ENCODE measurements around the gene EXOC3L1.
A peak's percentile ranks its signal among the peaks of the same experiment; 100 is the strongest.

The EXOC3L1 gene

DNA sequence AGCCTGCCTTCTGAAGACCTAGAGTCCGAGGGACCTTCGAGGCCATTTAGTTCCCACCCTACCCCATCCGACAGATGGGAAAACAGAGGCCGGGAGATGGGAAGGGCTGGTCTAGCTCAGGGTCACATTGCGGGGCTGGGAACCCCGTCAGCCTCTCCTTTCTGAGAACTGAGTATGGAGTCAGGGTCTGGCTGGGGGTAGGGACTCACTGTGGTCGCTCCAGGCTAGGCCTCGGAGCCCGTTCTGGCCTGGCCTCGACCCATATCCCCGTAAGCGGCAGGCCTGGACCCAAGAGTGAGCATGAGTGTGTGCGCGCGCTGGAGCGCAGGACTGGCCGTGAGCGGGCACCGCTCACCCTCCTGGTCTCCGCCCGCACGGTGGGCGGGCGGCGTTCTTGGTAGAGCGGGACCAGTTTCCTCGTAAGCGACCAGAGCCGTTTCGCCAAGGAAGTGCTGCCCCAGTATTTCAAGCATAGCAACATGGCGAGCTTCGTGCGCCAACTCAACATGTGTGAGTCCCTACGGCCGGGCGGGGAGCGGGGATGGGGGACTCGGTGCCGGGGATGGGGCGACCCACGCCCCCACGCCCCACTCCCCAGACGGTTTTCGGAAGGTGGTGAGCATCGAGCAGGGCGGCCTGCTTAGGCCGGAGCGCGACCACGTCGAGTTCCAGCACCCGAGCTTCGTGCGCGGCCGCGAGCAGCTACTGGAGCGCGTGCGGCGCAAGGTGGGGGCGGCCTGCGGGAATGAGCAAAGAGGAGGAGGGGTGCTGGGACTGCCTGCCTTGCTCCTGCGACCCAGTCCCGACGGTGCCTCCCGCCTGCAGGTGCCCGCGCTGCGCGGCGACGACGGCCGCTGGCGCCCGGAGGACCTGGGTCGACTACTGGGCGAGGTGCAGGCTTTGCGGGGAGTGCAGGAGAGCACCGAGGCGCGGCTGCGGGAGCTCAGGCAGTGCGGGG, 24.5 kb downstream of the EXOC3L1 start:
- DNase-seq (ENCODE audit: low read depth in 2 of 2), result no peak

DNA sequence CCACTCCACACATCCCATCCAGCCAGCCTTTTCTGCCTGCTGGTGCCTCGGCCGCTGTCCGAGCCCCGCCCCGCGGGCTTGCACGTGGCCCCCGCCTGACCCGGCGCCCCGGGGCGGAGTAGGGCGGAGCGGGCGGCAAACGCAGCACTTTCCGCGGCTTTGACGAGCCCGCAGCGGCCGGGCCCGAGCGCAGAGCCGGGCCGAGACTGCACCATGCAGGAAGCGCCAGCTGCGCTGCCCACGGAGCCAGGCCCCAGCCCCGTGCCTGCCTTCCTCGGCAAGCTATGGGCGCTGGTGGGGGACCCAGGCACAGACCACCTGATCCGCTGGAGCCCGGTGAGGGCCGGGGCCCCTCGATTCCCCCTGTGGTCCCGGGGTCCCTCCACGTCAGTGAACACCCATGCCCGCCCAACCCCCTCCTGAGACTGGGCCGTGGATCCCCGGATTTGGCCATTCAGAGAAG, 25.3 kb downstream of the EXOC3L1 start, which contains the start of gene HSF4:
TSS of gene HSF4 (plus strand) at position 147 of the 463 bp plus-strand sequence. CDS start at position 214, 67 bp downstream.
- DNase-seq (ENCODE audit: low read depth in 2 of 2), result no peak

- no peak for DNase-seq (ENCODE audit: low read depth in 2 of 2)
Observed at GRCh38 chr16:67163999-67164558, 25.9 kb downstream of the EXOC3L1 start.

GRCh38 chr16:67163164-67163998, 26.6 kb downstream of the EXOC3L1 start:
- no peak for DNase-seq (ENCODE audit: low read depth in 2 of 2)

DNA sequence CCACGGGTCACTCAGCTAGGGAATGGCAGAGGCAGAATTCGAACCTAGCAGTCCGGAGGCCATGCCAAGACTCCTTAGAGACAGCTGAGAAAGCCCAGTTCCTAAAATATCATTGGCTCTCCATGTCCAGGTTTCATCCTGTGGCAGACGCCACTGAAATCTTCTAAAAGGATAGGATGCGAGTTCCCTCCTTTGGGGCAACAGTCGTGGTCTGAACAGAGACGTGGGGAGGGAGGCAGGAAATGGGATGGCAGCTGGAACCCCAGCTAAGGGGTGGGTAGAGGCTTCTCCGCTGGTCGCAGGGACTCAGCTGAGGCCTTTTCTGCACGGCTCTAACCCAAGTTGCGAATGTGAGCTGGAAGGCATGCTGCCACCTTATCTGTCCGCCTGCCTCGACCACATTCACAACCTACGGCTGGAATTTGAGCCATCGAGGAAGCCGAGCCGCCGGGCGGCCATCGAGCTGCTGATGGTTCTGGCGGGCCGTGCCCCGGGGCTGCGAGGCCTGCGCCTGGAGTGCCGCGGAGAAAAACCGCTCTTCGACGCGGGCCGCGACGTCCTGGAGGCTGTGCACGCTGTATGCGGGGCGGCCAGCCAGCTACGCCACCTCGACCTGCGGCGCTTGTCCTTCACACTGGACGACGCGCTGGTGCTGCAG, 27.3 kb downstream of the EXOC3L1 start:
- DNase-seq (ENCODE audit: low read depth in 2 of 2), result no peak

DNA sequence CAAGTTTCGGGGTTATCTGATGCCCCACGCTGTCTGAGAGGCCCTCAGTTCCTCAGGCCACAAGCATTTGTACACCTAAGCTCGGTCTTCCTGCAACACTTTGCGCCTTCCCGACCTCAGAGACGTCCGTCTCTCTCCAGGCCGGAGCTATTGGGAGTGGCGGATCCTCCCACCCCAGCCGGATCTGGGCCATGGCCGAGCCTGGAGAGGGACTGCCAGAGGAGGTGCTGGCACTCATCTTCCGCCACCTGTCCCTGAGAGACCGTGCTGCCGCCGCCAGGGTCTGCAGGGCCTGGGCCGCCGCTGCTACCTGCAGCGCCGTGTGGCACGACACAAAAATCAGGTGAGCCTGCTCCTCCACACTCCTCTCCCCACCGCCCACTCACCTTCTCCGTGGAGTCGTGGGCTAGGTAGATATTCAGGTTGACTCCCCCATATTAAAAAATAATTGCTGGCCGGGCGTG, 28.3 kb downstream of the EXOC3L1 start:
- no peak for DNase-seq (ENCODE audit: low read depth in 2 of 2)

GRCh38 chr16:67158637-67159600, 31.0 kb downstream of the EXOC3L1 start:
- peak; percentile 66 to 79 for DNase-seq (ENCODE audit: low read depth in 2 of 2)

DNA sequence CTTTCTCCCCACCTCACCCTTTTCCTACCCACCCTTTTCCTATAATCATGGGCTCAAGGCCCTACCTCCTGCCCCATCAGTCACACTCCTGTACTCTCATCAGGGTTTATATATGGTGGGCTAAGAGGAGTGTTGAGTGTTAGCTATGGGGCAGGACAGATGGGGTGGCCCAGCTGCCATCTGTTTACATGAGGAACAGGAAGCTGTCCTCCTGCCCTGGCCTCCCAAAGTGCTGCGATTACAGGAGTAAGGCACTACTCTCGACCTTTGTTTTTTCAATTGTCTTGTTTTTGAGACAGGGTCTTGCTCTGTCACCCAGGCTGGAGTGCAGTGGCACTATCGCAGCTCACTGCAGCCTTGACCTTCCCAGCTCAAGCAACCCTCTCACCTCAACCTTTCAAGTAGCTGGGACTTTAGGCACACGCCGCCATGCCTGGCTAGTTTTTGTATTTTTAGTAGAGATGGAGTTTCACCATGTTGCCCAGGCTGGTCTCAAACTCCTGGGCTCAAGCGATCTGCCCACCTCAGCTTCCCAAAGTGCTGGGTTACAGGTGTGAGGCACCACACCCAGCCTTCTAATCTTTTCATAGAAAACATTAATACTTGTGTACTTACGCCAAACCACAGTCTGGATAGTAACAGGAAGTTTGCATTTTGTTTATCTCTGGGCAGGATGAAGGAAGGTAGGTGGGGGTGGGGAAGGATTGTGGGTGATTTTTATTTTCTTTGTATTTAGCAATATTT, 31.9 kb downstream of the EXOC3L1 start:
- no peak for DNase-seq (ENCODE audit: low read depth in 2 of 2)

DNA sequence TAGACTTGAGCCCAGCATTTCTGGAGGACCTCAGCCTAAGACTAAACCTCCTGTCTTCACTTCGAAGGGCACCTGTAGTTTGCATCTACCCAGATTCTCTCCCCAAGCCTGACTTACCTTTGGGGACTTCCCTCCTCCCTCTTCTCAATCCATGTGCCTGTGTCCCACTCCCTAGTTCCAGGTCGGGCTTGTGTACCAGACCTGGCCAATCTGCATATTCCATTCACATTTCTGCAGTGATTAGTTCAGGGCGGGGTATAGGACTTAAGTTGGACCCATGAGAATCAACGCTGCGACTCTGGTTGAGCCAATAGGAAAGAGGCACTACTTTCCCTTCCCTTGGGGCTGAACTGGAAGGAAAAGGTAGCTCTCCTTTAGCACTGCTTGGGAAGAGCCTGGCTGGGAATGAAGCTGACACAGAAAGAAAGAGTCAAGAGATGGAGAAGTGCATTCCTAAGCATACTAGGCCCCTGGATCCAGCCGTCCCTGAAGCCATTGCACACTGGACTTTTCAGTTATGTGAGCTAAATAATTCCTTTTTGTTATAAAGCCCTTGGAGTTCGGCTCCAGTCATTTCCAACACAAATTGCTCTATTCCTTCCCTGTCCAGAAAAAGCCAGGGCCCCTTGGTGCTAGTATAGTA, 32.7 kb downstream of the EXOC3L1 start:
- DNase-seq (ENCODE audit: low read depth in 2 of 2), result no peak

DNA sequence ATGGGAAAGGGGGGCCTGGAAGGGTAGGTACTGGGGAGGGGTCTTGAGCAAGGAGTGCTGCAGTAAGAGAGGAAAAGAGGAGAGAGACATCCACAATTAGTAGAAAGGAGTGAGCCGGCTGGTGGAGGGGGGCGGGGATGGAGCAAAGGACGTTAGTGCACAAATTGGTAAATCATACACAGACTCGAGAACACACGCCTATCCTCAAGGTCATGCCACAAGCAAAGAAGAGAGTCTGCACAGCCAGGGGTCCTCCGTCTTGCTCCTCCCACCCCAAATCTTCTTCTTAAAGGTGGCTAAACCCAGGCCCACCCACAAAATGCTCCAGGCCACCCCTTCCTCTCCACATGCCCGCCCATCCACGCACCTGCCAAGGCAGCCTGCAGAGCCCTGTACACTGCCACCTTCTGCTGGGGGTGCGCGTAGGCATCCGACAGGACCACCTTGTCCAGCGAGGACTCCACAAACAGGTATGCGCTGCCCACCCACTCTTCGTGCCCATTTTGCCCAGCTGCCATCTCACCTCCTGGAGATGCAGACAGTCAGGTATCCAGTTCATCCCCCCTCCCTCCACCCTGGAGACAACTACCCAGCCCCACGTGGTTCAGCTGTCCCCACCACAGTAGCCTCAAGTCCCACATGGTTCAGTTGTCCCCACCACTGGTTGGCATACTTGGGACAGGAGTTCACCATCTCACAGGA, 33.6 kb downstream of the EXOC3L1 start:
- no peak for DNase-seq (ENCODE audit: low read depth in 2 of 2)

- peak in 1 of 2 donors; percentile 67 for DNase-seq (ENCODE audit: low read depth in 2 of 2)
Observed at GRCh38 chr16:67155295-67156142, 34.4 kb downstream of the EXOC3L1 start.

DNA sequence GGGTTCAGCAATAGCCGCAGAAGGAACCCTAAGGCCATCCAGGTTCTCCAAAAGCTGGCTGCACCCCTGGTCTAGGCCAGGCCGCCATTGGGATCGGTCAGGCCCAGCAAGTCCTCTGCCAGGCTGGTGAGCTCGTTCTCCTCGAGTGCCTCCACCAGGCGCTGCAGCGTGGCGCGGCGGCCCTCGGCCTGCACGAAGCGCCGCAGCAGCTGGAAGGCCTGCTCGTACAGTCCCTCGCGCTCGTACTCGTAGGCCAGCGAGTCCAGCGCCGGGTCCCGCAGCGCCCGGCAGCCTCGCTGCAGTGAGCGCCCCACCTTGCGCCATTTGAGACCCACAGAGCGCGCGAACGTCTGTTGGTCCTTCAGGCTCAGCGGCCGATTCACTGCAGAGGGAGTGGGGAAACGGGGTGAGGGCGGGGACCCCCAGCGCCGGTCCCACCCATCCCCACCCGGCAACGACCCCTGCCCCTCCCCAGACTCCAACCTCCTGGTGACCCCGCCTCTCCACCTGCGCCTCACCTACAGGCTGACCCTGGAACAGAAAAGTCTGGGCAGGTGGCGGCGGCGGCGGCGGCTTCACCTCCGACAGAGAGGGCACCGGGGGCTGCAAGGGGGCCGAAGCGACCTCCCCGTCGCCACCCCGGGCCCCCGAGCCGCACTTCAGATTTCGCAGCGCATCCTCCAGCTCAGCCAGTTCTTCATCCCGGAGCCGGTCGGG, 35.2 kb downstream of the EXOC3L1 start:
- DNase-seq (ENCODE audit: low read depth in 2 of 2), result no peak

- no peak for DNase-seq (ENCODE audit: low read depth in 2 of 2)
Observed at GRCh38 chr16:67151431-67152097, 38.4 kb downstream of the EXOC3L1 start.

DNA sequence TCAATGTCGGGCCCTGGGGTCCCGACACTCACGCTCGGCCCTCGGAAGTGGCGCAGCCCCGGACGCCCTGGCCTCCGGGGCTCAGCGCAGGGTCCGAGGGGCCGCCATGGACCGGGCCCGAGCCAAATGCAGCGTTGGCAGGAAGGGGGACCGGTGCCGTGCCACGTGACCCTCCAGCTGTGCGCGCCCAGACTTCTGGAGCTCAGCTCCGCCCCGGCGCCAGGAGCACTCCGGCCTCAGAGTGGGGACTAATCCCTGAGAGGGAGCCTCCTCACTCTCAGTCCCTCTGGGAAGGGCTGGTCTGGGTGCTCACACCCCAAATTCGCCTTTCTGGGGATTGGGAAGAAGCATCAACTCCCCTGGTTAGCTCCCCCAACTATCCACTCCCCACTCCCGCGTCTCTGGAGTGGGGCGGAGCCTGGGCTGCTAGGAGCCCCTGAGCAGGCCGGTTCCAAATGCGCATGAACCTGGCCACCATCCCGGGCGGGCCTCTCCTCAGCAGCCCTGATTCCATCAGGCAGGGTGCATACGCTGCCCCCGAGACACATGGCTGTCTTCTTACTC, 39.0 kb downstream of the EXOC3L1 start, which contains the start of gene B3GNT9:
TSS of gene B3GNT9 (minus strand) at position 166 of the 564 bp plus-strand sequence. CDS start 513 bp downstream, outside the sequence.
- DNase-seq (ENCODE audit: low read depth in 2 of 2), result no peak

- DNase-seq (ENCODE audit: low read depth in 2 of 2), result no peak
Observed at GRCh38 chr16:67150047-67150832, 39.7 kb downstream of the EXOC3L1 start.

All from stimulated activated CD4-positive, alpha-beta T cell treated with anti-CD3 and anti-CD28 coated beads, Interleukin-15, amount 100 ng/mL, for 48 hours (primary cell).